IMR-90 (cell line): ENCODE results near the gene ARHGAP32. TPM values are rescaled to one million over a fixed set of nuclear protein-coding genes. Genes with fewer than 3 reads are reported as not detected.

Experiments
- ATAC-seq: fragments of 200-7000 bp; cut with Tn5 transposase; 2 replicates; pipeline ENCODE4 v1.9.1; 2020; ENCODE audit warnings: low read depth, mild to moderate bottlenecking, moderate library complexity
- BruUV-seq: library from RNA; stranded (reverse); fragments of 400-500 nt; replicated peaks from 2 replicates; lab custom pipeline; 2021; lab: Mats Ljungman, UMichigan
- CTCF ChIA-PET: fragments of 300-600 bp; formaldehyde crosslinking; extraction: SDS; loops from one replicate; lab custom pipeline; 2021; ENCODE audit warnings: antibody characterized with exemption; lab: Yijun Ruan, JAX
- POLR2A ChIA-PET: fragments of 300-600 bp; sonication (Branson Sonifier 250); formaldehyde crosslinking; loops from one replicate; lab custom pipeline; 2022; ENCODE audit warnings: antibody characterized with exemption; ENCODE audit not compliant: unreplicated experiment; lab: Charles Lee
- DNase-seq: peaks from one replicate; pipeline ENCODE4 v3.0.0; 2013
- H2AFZ ChIP-seq: replicated peaks from 2 replicates; pipeline ENCODE3; 2013; ENCODE audit warnings: low read length, mild to moderate bottlenecking; ENCODE audit not compliant: poor library complexity
- H2AK5ac ChIP-seq: 2 replicates; pipeline ENCODE4 v1.6.1; 2013; ENCODE audit warnings: low read depth, low read length, inconsistent platforms
- H2AK9ac ChIP-seq: replicated peaks from 2 replicates; pipeline ENCODE3; 2013; ENCODE audit warnings: mild to moderate bottlenecking, low read depth, low read length, moderate library complexity; ENCODE audit not compliant: poor library complexity
- H2BK120ac ChIP-seq: 2 replicates; pipeline ENCODE4 v1.6.1; 2013; ENCODE audit warnings: low read depth, low read length, inconsistent platforms
- H2BK15ac ChIP-seq: 3 replicates; pipeline ENCODE4 v1.6.1; 2013; ENCODE audit warnings: low read depth, low read length, inconsistent platforms
- H2BK20ac ChIP-seq: 2 replicates; pipeline ENCODE4 v1.6.1; 2013; ENCODE audit warnings: low read depth, mild to moderate bottlenecking, inconsistent platforms, low read length, moderate library complexity
- H2BK5ac ChIP-seq: 2 replicates; pipeline ENCODE4 v1.6.1; 2013; ENCODE audit warnings: mild to moderate bottlenecking, low read depth, low read length, inconsistent platforms; ENCODE audit not compliant: poor library complexity, severe bottlenecking
- H3K14ac ChIP-seq: replicated peaks from 2 replicates; pipeline ENCODE4 v1.6.1; 2013; ENCODE audit warnings: low read depth, low read length, inconsistent platforms
- H3K18ac ChIP-seq: 2 replicates; pipeline ENCODE4 v1.6.1; 2013; ENCODE audit warnings: low read depth, low read length, control low read depth
- H3K23ac ChIP-seq: 2 replicates; pipeline ENCODE4 v1.6.1; 2013; ENCODE audit warnings: low read depth, low read length, inconsistent platforms
- H3K27ac ChIP-seq: 2 replicates; pipeline ENCODE4 v1.5.1; 2013; ENCODE audit warnings: mild to moderate bottlenecking, control low read depth, low read length; ENCODE audit not compliant: insufficient read depth
- H3K27me3 ChIP-seq: 2 replicates; pipeline ENCODE4 v1.6.1; 2013; ENCODE audit warnings: low read length; ENCODE audit not compliant: control insufficient read depth, insufficient read depth
- H3K36me3 ChIP-seq: 2 replicates; pipeline ENCODE4 v1.6.1; 2013; ENCODE audit warnings: low read length, mixed read lengths; ENCODE audit not compliant: control insufficient read depth, insufficient read depth
- H3K4ac ChIP-seq: 2 replicates; pipeline ENCODE4 v1.6.1; 2013; ENCODE audit warnings: low read depth, low read length, inconsistent platforms
- H3K4me1 ChIP-seq: 2 replicates; pipeline ENCODE4 v1.6.1; 2013; ENCODE audit warnings: low read length, mixed read lengths; ENCODE audit not compliant: control insufficient read depth, insufficient read depth
- H3K4me2 ChIP-seq: 2 replicates; pipeline ENCODE4 v1.6.1; 2013; ENCODE audit warnings: low read depth, mild to moderate bottlenecking, control low read depth, low read length, moderate library complexity
- H3K4me3 ChIP-seq: 2 replicates; pipeline ENCODE4 v1.5.1; 2013; ENCODE audit warnings: low read depth, mild to moderate bottlenecking, control low read depth, low read length, moderate library complexity; ENCODE audit not compliant: insufficient read depth
- H3K56ac ChIP-seq: 2 replicates; pipeline ENCODE4 v1.6.1; 2013; ENCODE audit warnings: low read length, inconsistent platforms; ENCODE audit not compliant: insufficient read depth; ENCODE audit errors: extremely low read depth
- H3K79me1 ChIP-seq, 2 experiments: 2 replicates each; pipeline ENCODE4 v1.6.1; 2013; ENCODE audit warnings: low read length in 2 of 2, inconsistent platforms in 1 of 2, low read depth in 1 of 2
- H3K9ac ChIP-seq: 2 replicates; pipeline ENCODE4 v1.6.1; 2013; ENCODE audit warnings: low read depth, low read length, control low read depth
- H3K9me1 ChIP-seq: 2 replicates; pipeline ENCODE4 v1.6.1; 2013; ENCODE audit warnings: low read length, inconsistent platforms; ENCODE audit not compliant: insufficient read depth
- H3K9me3 ChIP-seq: 2 replicates; pipeline ENCODE4 v1.6.1; 2013; ENCODE audit warnings: low read length; ENCODE audit not compliant: control insufficient read depth, insufficient read depth
- H4K20me1 ChIP-seq: 2 replicates; pipeline ENCODE4 v1.6.1; 2013; ENCODE audit warnings: low read length, inconsistent platforms; ENCODE audit not compliant: insufficient read depth
- H4K5ac ChIP-seq: 2 replicates; pipeline ENCODE4 v1.6.1; 2013; ENCODE audit warnings: mild to moderate bottlenecking, low read depth, low read length, control low read depth
- H4K8ac ChIP-seq, 2 experiments: 2 replicates each; pipeline ENCODE4 v1.6.1; 2013; ENCODE audit warnings: low read depth in 2 of 2, low read length in 2 of 2, control low read depth in 1 of 2, inconsistent platforms in 1 of 2
- H4K91ac ChIP-seq: 2 replicates; pipeline ENCODE4 v1.6.1; 2013; ENCODE audit warnings: low read depth, low read length, inconsistent platforms; ENCODE audit not compliant: insufficient read depth
- FOS ChIP-seq: fragments of 150-350 bp; IDR thresholded peaks from 2 replicates; pipeline ENCODE4 v1.6.1; 2016; ENCODE audit warnings: low read depth, low read length
- MAFK ChIP-seq: IDR thresholded peaks from 2 replicates; pipeline ENCODE4 v1.6.1; 2012; ENCODE audit warnings: low read depth, low read length, improper control_type of control experiment
- MAZ ChIP-seq: IDR thresholded peaks from 2 replicates; pipeline ENCODE4 v1.6.1; 2012; ENCODE audit warnings: low read depth, mild to moderate bottlenecking, low read length, improper control_type of control experiment, moderate library complexity, borderline replicate concordance
- dilution Hi-C: fragments of 300-500 bp; cut with HindIII; formaldehyde crosslinking; loops from one replicate; pipeline ENCODE4 v1.14.3; 2018; ENCODE audit warnings: low sequenced_read_pairs; ENCODE audit not compliant: unreplicated experiment
- in situ Hi-C: fragments of 300-500 bp; cut with MboI; formaldehyde crosslinking; loops from 3 replicates; pipeline ENCODE4 v1.14.3; 2019; ENCODE audit warnings: low sequenced_read_pairs, inconsistent platforms, mixed read lengths
- intact Hi-C: fragments of 100-400 bp; cut with micrococcal nuclease; formaldehyde crosslinking; loops from 2 replicates; pipeline ENCODE4 v1.10.0; 2022
- polyA plus RNA-seq, 3 experiments: library from polyadenylated mRNA; depleted of rRNA; stranded (reverse); fragments of >200 nt; gene quantifications; 2 replicates each; pipeline ENCODE4 v1.2.3, GENCODE V29; 2012; ENCODE audit warnings: low replicate concordance in 1 of 3
- total RNA-seq: library from RNA; depleted of rRNA; stranded (reverse); fragments of >200 nt; gene quantifications from 2 replicates; pipeline ENCODE4 v1.2.3, GENCODE V29; 2012

Gene ARHGAP32
- total and polyA plus RNA-seq, 2 of the 4 experiments (the other 2 are of a cell fraction) = 4.1 to 8.4 TPM

- intact Hi-C loops (no loop called here), dilution Hi-C loops (no loop called here), in situ Hi-C loops (no loop called here)
- H3K36me3 ChIP-seq = 0 out of 2 replicates have a peak, but pooled peaks cover 3% of the 10 kb centered on the region
- no peaks in the 10 kb centered on the region for H4K20me1 ChIP-seq
- no peak overlapping the region for H3K27ac ChIP-seq
- H2BK15ac ChIP-seq = no peak overlapping the region
- no peak overlapping the region for H3K4me3 ChIP-seq
- no peak overlapping the region for H3K14ac ChIP-seq
- H3K27me3 ChIP-seq = no peaks in the 10 kb centered on the region
- H3K9me3 ChIP-seq = no peaks in the 10 kb centered on the region
- no peak overlapping the region for H3K18ac ChIP-seq
- H3K23ac ChIP-seq = no peak overlapping the region
- TF ChIP-seq FOS (no peak), MAZ (no peak), MAFK (peak; percentile 90)
- no peak overlapping the region for H2BK120ac ChIP-seq
- DNase-seq = no peak
- no peak overlapping the region for H2AK5ac ChIP-seq
- H4K8ac ChIP-seq = no peak overlapping the region
- H3K9ac ChIP-seq = no peak overlapping the region
- H2AK9ac ChIP-seq = no peak overlapping the region
- ATAC-seq = no peak
- H2AFZ ChIP-seq = no peak overlapping the region
- no peak overlapping the region for H2BK5ac ChIP-seq
- no peak overlapping the region for H3K4me2 ChIP-seq
- no TSS peak for BruUV-seq
- no peak overlapping the region for H3K4ac ChIP-seq
- H4K91ac ChIP-seq = no peak overlapping the region
- H3K56ac ChIP-seq = no peak overlapping the region
- CTCF ChIA-PET = no interaction called here
- H3K9me1 ChIP-seq = no peaks in the 10 kb centered on the region
- H4K5ac ChIP-seq = no peak overlapping the region
- H3K79me1 ChIP-seq = no peaks in the 10 kb centered on the region
- H3K4me1 ChIP-seq = no peaks in the 10 kb centered on the region
- no peak overlapping the region for H2BK20ac ChIP-seq
- POLR2A ChIA-PET = no interaction called here
Observed at GRCh38 chr11:129063118-129063517, 129.0 kb downstream of the ARHGAP32 start.
